HL-60/S4 treated with phorbol 12-myristate 13-acetate at 8.2 ng/mL for 4 days and 3 days (cell line): ENCODE measurements around the gene MRPS11.
"Not testable (repeated sequence)": the region's sequence is repeated elsewhere in the genome, so short reads cannot be mapped to it uniquely, and the experiment has no call there.

ENCODE experiments used
- in situ Hi-C: fragments of 300-500 bp; cut with MboI; formaldehyde crosslinking; loops from 2 replicates; pipeline ENCODE4 v1.15.0; 2022; ENCODE audit warnings: low sequenced_read_pairs

Gene MRPS11

DNA sequence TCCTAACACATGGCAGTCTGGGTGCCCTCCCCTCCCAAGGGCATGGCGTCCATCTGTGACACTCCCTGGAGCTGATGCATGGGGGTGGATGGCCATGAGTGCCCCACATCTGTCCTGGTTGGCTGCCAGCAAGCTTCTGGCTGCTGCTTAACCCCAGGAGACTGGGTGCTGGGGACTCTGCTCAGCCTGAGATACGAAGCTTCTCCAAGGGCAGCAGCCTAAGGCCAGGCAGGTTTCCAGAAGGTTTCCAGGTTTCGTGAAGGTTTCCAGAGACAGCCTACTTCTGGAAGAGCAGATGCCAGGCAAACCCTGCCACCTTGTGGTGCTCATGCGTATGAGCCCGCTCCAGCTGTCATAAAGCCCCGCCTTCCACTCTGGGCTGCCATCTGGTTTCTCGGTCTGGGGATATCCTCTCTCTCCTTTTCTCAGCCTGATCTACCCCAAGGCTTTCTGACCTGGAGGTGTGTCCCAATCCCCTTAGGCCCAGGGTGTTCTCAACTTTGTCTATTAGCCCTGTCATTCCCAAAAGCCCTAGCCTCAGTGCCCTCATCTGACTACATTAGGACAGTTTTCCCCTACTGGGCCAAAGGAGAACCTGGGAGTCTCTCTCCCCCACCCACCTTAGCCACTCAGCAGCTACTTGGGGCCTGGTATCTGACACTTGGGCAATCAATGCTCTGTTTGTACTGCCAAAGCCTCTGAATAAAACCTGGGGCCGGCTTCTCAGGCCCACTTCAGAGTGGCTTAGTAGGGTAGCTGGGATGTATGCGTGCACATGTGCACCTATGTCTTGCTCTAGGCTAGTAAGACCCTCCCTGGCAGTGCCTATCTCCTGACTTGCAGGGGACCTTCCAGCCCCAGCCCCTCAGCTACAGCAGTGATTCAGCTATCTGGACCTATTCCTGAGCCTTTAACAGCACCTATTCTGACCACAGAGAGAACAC, 12.4 kb upstream of the MRPS11 start:
- in situ Hi-C loops: no loop called here

DNA sequence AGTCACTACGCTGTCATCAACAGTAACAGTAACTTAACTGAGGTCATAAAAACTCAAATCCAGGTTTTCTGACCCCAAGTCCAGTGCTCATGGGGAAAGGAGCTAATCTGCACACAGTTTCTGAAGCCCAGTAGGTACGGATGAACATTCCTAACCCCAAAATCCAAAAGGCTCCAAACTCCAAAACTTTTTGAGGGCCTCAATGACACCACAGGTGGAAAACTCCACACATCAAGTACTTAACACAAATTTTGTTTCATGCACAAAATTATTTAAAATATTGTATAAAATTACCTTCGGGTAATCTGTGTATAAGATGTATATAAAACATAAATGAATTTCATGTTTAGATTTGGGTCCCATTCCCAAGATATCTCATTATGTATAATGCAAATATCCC, 10.8 kb upstream of the MRPS11 start:
- in situ Hi-C loops: no loop called here

- in situ Hi-C loops: no loop called here
Observed at GRCh38 chr15:88463870-88464532, 3.5 kb upstream of the MRPS11 start.

DNA sequence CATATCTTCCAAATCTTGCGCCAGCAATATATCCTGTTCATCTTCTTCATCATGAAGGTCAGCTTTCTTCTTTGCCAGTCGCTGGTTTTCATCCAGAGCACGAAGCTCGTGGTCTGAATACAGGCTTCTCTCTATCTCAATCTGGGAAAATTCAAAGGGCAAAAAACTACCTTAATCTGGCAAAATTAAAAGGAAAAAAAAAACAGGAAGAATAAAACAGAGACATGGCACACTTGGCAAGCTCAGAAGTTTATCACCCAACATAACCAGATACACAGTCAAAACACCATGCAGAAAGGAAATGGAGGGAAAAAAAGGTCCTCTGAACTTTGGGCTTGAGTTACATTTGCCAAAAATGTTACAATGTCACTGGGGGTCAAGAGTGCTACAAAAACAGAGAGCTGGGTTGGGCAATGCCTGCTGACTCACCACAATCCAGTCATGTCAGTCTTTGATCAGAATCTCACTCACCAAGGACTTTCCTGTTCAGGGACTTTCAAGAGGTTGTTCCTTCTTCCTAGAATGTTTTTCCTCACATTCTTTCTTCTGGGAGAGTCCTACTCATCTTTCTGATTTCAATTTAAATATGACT, 1.8 kb upstream of the MRPS11 start:
- in situ Hi-C loops: no loop called here

DNA sequence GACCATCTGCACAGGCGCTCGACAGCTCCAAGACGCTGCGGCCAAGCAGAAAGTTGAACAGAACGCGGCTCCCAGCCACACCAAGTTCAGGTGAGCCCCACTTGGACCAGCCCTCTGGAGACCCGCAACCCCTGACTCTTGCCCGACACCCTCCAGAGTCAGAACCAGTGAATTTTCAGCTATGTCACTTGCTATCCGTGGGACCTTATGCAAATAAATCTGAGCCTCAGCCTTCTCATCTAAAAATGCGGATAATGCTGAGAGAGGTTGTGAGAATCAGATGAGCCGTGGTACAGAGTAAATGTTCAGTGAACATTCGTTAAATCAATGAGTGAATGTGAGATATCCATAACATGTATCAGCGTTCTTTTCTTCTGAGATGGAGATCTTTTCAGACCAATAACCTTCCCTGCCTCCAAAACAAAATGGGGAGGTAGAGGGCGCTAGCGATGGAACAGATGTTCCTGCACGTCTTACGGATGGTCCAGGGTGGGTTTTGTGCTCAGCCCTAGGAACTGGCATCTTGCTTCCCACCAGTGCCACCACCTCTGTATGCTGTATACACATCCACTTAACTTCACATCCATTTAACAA, 524 bp downstream of the MRPS11 start:
- in situ Hi-C loops: no loop called here

- in situ Hi-C loops: not testable (repeated sequence)
Observed at GRCh38 chr15:88468721-88469120, 1.2 kb downstream of the MRPS11 start.

DNA sequence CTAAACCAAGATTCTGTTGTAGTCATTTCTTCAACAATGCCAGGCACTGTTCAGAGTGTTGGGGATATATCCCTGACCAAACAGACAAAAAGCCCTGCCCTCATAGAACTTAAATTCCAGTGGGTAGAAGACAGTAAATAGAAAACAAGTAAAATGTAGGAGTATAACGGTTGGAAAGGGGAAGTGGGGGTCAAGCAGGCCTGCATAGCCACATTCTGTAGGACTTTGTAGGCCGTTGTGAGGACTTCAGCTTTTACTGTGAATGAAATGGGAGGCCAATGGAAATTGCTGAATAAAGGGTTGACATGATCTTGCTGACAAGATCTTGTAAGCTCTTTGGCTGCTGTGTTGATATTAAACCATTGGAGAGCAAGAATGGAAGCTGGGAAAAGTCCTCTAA, 1.8 kb downstream of the MRPS11 start:
- in situ Hi-C loops: no loop called here

DNA sequence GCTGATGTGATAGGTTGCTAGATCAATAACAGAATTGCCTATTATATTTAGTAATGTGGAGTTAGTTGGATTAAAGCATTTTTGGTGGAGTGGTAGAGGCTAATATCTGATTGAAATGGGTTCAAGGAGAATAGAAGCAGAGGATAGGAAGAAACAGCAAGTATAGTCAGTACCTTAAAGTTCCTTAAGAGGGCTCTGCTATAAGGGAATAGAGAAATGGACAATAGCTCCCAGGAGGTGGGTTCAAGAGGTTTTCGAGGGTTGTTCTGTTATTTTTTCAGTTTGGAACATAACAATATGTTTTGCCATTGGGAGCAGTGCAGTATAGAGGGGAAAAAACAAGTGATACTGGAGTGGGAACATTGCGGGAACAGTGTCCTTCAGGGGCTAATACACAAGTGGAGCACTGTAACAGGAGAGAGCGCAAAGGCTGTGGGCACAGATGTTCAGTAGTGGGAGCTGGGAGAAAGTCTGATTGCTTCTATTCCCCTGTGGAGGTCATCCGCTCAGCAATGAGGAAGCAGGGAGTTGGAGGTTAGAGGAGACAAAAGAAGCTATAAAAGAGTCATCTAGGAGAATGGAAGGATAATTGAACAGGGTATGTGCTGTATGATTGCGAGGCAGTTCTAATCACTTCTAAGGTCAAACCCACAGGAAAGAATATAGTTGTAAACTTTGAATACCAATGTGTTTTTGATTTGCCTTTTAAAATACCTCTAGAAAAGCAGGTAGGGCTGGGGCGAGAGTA, 3.3 kb downstream of the MRPS11 start:
- in situ Hi-C loops: loop anchor here (10.0 kb wide), 1 partner anchor 144 kb away; no protein-coding TSS in a partner anchor

DNA sequence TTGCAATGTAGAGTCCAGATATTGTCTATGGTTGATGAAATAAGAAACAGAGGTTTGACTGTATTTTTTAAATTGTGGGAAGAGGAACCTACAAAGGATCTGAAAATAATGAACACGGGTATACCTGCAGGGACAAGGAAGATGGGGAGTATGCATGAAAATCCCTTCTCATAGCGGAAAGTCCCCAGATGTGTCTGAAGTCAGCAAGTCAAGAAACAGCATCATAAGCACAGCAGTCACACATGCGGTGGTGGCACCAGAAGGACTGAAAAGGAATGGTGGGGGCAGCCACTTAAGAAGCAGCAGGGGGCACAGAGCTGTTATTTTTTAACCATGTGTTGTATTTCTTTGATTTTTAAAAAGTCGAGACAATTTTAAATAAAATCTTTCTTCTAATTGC, 4.7 kb downstream of the MRPS11 start:
- in situ Hi-C loops: loop anchor here (10.0 kb wide), 1 partner anchor 143 kb away; no protein-coding TSS in a partner anchor

DNA sequence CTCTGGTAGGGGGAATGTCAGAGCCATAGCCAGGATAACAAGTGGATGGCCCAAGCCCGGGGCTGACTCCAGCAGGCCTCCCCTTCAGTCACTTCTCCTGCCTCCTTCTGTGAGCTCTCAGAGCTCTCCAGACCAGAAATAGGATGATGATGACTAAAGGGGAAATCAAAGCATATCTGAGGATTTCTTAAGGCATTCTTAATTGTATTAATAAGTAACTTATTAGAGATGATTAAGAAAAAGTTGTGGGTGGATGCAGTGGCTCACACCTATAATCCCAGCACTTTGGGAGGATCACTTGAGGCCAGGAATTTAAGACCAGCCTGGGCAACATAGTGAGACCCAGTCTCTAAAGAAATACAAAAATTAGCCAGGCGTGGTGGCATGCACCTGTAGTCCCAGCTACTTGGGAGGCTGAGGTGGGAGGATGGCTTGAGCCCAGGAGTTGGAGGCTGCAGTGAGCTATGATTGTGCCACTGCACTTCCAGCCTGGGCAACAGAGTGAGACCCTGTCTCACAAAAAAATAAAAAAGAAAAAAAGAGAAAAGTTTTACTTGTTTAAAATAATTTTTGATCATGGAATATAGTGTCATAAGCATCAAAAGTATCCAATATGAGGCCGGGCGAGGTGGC, 6.3 kb downstream of the MRPS11 start:
- in situ Hi-C loops: loop anchor here (10.0 kb wide), 1 partner anchor 141 kb away; no protein-coding TSS in a partner anchor

GRCh38 chr15:88476635-88477060, 9.1 kb downstream of the MRPS11 start:
- in situ Hi-C loops: loop anchor here (10.0 kb wide), 1 partner anchor 138 kb away; no protein-coding TSS in a partner anchor

DNA sequence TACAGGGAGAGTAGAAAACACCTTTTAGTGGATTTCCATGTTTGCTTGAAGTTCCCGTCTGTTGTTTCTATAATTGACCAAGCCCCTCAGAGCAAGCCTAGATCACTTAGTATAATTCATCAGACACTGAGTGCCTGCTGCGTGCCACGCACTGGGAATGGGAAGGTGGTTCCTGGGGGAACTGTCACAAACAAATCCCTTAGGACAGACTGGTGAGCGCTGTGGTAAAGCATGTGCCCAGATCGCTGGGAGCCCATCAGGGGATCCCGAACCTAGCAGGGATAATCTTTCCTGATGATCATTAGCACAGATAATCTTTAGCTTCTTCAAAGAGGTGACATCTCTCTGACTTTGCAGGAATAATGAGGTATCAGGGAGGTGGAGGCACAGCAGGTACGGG, 9.6 kb downstream of the MRPS11 start:
- in situ Hi-C loops: loop anchor here (10.0 kb wide), 1 partner anchor 138 kb away; no protein-coding TSS in a partner anchor

DNA sequence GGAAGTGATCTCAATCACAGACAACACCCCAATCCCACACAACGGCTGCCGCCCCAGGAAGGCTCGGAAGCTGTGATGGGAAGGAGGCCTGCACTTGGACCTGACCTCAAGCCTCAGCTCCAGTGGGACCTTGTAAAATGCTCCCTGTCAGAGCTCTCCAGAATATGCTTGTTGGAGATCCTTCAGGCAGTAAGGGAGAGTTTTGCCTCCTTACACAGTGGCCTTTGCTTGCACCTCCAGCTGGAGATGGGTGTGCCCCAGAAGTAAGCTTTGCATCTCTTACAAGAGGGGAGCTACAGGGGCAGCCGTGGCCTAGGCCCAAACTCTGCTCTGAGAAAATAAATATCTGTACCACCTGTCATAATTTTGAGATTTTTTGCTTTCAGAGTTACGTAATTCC, 10.4 kb downstream of the MRPS11 start:
- in situ Hi-C loops: loop anchor here (10.0 kb wide), 1 partner anchor 137 kb away; no protein-coding TSS in a partner anchor

GRCh38 chr15:88479169-88479568, 11.7 kb downstream of the MRPS11 start:
- in situ Hi-C loops: loop anchor here (10.0 kb wide), 1 partner anchor 136 kb away; no protein-coding TSS in a partner anchor

DNA sequence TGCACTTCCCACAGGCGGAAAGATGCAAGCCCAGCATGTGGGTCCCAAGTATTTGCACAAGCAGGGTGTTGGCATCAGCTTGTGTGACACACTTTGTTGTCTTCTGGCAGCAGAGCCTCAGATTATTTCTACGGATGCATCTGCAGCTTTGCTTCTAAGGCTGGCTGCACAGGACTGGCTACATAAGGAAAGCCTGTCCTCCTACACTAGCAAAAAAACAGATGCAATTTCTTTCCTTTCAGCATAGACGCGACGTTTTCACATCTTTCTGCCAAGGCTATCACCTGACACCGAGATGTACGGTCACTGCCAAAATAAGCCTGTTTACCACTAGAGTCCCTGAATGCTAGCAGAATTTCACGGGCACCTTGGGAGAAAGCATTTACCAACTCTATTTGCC, 13.5 kb downstream of the MRPS11 start:
- in situ Hi-C loops: no loop called here

- in situ Hi-C loops: no loop called here
Observed at GRCh38 chr15:88482263-88482662, 14.8 kb downstream of the MRPS11 start.

GRCh38 chr15:88484682-88485331, 17.3 kb downstream of the MRPS11 start:
- in situ Hi-C loops: no loop called here

GRCh38 chr15:88487178-88487795, 19.8 kb downstream of the MRPS11 start:
- in situ Hi-C loops: no loop called here
